Fibroblast of mammary gland (primary cell): ENCODE data around the gene PIK3C2G.

ENCODE experiments used
- DNase-seq: peaks from one replicate; pipeline ENCODE4 v3.0.0-alpha.2; 2010; ENCODE audit warnings: low read depth
- H3K4me3 ChIP-seq: 2 replicates; pipeline ENCODE4 v1.5.1; 2011; ENCODE audit warnings: low read depth, mild to moderate bottlenecking, low read length, moderate library complexity; ENCODE audit not compliant: control insufficient read depth
- CTCF ChIP-seq: conservative IDR thresholded peaks from 2 replicates; pipeline ENCODE4 v1.5.1; 2011; ENCODE audit warnings: low read depth, low read length, inconsistent platforms; ENCODE audit not compliant: control insufficient read depth, insufficient read depth

PIK3C2G gene

GRCh38 chr12:18323159-18323558 lies 61.8 kb downstream of the PIK3C2G start:
- TF ChIP-seq CTCF, result no peak
- H3K4me3 ChIP-seq, result no peak overlapping the region
- DNase-seq, result peak; percentile 57

- no peak overlapping the region for H3K4me3 ChIP-seq
- TF ChIP-seq CTCF, result no peak
Measured at GRCh38 chr12:18327036-18327435, 65.7 kb downstream of the PIK3C2G start.

GRCh38 chr12:18332173-18332572 lies 70.9 kb downstream of the PIK3C2G start:
- TF ChIP-seq CTCF, result no peak
- no peak for DNase-seq
- H3K4me3 ChIP-seq, result no peak overlapping the region

More at GRCh38 chr12:18327036-18327435, 65.7 kb downstream of the PIK3C2G start:
- no peak for DNase-seq

DNA sequence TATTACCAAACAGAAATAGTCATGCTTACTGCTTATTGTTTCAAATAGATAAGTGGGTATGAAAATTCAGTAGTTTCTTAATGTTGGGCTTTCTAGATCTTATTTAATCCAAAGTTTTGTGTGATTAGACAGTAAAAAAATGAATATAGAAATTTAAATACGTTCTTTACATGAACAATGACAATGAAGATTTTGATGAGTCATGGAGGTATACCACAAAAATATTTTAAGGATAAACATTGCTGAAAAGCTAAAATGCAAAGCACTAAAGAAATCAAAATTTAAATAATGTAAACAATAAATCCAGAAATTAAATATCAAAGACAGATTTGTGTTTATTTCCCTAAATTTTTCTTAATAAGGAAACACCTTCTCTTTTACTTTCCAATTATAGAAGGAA lies 78.3 kb downstream of the PIK3C2G start:
- H3K4me3 ChIP-seq, result no peak overlapping the region
- no peak for TF ChIP-seq CTCF
- no peak for DNase-seq

- H3K4me3 ChIP-seq, result no peak overlapping the region
- TF ChIP-seq CTCF, result no peak
- no peak for DNase-seq
Measured at GRCh38 chr12:18340186-18340585, 78.9 kb downstream of the PIK3C2G start.

- DNase-seq, result peak; percentile 30
- no peak for TF ChIP-seq CTCF
Measured at GRCh38 chr12:18340786-18341185, 79.5 kb downstream of the PIK3C2G start.

GRCh38 chr12:18343708-18344107 lies 82.4 kb downstream of the PIK3C2G start:
- no peak for DNase-seq
- no peak for TF ChIP-seq CTCF
- H3K4me3 ChIP-seq, result no peak overlapping the region

More at GRCh38 chr12:18340786-18341185, 79.5 kb downstream of the PIK3C2G start:
- H3K4me3 ChIP-seq, result no peak overlapping the region
